ENCODE results near the gene TBCB.

GRCh38 chr19:36103040-36103626 is 12.1 kb upstream of the TBCB start:
- TF ChIP-seq CTCF (IDR thresholded peaks at IDR 0.05): no peak
- no peak for TF ChIP-seq POLR2A (IDR thresholded peaks at IDR 0.05)

Measured in tibial nerve (tissue), 3 donors.